ENCODE measurements around the gene HMGN4. TPM values are rescaled to one million over a fixed set of nuclear protein-coding genes. Genes with fewer than 3 reads are reported as not detected.

HMGN4 gene
- total RNA-seq, 1 experiment from 2014 or later: 73.8 TPM

DNA sequence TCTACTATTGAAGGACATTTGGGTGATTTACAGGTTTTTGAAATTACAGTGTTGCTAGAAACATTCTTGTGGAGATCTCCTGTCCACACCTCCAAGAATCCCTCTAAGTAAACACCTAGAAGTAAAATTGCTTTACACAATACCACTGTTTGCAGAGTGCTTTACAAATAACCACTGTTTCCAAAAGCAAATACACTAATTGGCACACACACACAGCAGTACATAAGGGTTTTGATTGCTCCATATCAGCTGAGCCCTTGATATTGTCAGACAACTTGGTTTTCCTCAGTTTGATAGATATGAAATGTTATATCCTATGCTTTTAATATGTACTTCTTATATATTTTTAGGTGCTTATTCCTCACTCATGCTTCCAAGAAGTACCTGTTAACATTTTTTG lies 6.3 kb downstream of the HMGN4 start:
- Histone ChIP-seq H3K27ac (ENCODE audit: low read depth, low read length) (no peak overlapping the region), H3K9me3 (ENCODE audit: control insufficient read depth in 1 of 2, insufficient read depth in 1 of 2, low read depth in 1 of 2, low read length in 2 of 2) (no peaks in the 10 kb centered on the region), H3K27me3 (ENCODE audit: insufficient read depth, low read length) (no peaks in the 10 kb centered on the region), H3K4me1 (ENCODE audit: control insufficient read depth in 1 of 2, insufficient read depth in 2 of 2, low read length in 2 of 2) (peaks cover 8 to 29% of the 10 kb centered on the region in 2 experiments), H3K36me3 (ENCODE audit: control insufficient read depth in 1 of 2, insufficient read depth in 2 of 2, low read length in 2 of 2) (peaks cover 18 to 21% of the 10 kb centered on the region in 2 experiments; a peak in 2 of 4 replicates), H3K9me2 (ENCODE audit: insufficient read depth) (no peaks in the 10 kb centered on the region), H3K79me2 (ENCODE audit: insufficient read depth, low read length) (peaks cover 53% of the 10 kb centered on the region), H2AFZ (ENCODE audit: low read depth, low read length, poor library complexity, severe bottlenecking) (no peak overlapping the region), H3K4me2 (ENCODE audit: low read length) (no peak overlapping the region), H4K20me1 (ENCODE audit: insufficient read depth) (no peaks in the 10 kb centered on the region), H3K9ac (ENCODE audit: low read length) (no peak overlapping the region), H3K4me3 (replicated peaks in 1 of 2; ENCODE audit: low read depth in 1 of 2, low read length in 2 of 2) (no peak overlapping the region)
- TF ChIP-seq ZNF274 (IDR thresholded peaks at IDR 0.05; ENCODE audit: low read depth, low read length) (no peak), POLR2A (IDR thresholded peaks at IDR 0.05; ENCODE audit: borderline replicate concordance, extremely low read depth, insufficient read depth, insufficient read length) (no peak), ELF1 (IDR thresholded peaks at IDR 0.05; ENCODE audit: borderline replicate concordance, low read depth) (no peak), POLR2AphosphoS5 (IDR thresholded peaks at IDR 0.05; ENCODE audit: low read depth, low read length) (no peak), SIN3A (IDR thresholded peaks at IDR 0.05; ENCODE audit: low read depth) (no peak), RAD21 (IDR thresholded peaks at IDR 0.05; ENCODE audit: low read depth) (no peak), ZFX (IDR thresholded peaks at IDR 0.05) (no peak), SRF (IDR thresholded peaks at IDR 0.05; ENCODE audit: low read depth) (no peak), CEBPB (IDR thresholded peaks at IDR 0.05; ENCODE audit: low read depth) (no peak), SP1 (IDR thresholded peaks at IDR 0.05; ENCODE audit: low read depth) (no peak), EGR1 (IDR thresholded peaks at IDR 0.05; ENCODE audit: low read depth) (no peak), YY1 (IDR thresholded peaks at IDR 0.05; ENCODE audit: extremely low read depth, insufficient replicate concordance, low read depth, low read length) (no peak), REST (IDR thresholded peaks at IDR 0.05; ENCODE audit: low read depth) (no peak), CTCF (IDR thresholded peaks at IDR 0.05 in 2 of 3, conservative IDR thresholded peaks at IDR 0.05 in 1 of 3; ENCODE audit: borderline replicate concordance in 1 of 3, insufficient read depth in 1 of 3, low read depth in 2 of 3, low read length in 2 of 3) (no peak), EZH2 (IDR thresholded peaks at IDR 0.05) (no peak), JUND (IDR thresholded peaks at IDR 0.05) (no peak), ATF3 (IDR thresholded peaks at IDR 0.05) (no peak)
- TF ChIP-seq, protein P1, sequence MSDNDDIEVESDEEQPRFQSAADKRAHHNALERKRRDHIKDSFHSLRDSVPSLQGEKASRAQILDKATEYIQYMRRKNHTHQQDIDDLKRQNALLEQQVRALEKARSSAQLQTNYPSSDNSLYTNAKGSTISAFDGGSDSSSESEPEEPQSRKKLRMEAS (IDR thresholded peaks at IDR 0.05): no peak
- TF ChIP-seq, protein P2, sequence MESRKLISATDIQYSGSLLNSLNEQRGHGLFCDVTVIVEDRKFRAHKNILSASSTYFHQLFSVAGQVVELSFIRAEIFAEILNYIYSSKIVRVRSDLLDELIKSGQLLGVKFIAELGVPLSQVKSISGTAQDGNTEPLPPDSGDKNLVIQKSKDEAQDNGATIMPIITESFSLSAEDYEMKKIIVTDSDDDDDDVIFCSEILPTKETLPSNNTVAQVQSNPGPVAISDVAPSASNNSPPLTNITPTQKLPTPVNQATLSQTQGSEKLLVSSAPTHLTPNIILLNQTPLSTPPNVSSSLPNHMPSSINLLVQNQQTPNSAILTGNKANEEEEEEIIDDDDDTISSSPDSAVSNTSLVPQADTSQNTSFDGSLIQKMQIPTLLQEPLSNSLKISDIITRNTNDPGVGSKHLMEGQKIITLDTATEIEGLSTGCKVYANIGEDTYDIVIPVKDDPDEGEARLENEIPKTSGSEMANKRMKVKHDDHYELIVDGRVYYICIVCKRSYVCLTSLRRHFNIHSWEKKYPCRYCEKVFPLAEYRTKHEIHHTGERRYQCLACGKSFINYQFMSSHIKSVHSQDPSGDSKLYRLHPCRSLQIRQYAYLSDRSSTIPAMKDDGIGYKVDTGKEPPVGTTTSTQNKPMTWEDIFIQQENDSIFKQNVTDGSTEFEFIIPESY (IDR thresholded peaks at IDR 0.05; ENCODE audit: extremely low read depth, insufficient replicate concordance, low read length): no peak
- POLR2A ChIA-PET: no interaction called here
- intact Hi-C loops (cut with micrococcal nuclease): no loop called here
- no TSS peak for BruUV-seq (replicated peaks)
- CTCF ChIA-PET: no interaction called here
- RAD21 ChIA-PET (ENCODE audit: low non-redundant PET in 1 of 2, low total read pairs in 2 of 2, uncharacterized antibody in 2 of 2, unreplicated experiment in 2 of 2): no interaction called here
- ATAC-seq: no peak
- no peak for DNase-seq (ENCODE audit: low read depth, low spot score)

Measured in HCT116 (cell line).